NCI-H1417 (cell line): ENCODE results near the gene MAGEB18.

Experiments used
- DNase-seq, 3 experiments: peaks; one replicate each; lab custom pipeline; 2025; lab: John Stamatoyannopoulos, UW

MAGEB18 gene

DNA sequence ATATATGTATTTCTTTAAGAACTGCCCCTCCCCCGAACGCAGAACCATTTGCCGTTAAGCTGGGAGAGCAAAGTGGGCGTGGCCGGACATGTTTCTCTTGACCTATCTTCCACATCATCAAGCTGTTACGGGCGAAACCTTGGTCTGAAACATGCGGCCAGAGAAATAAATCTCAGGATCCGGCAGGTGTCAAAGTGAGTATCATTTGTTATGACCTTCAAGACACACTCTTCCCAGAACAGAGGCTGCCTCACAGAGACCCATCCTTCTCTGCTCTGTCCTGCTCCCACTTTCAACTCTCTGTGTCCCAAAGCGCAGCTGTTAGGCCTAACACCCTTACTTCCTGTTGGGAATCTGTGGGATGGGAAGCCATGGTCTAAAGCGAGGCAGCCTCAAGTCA is at the start of gene MAGEB18:
Gene MAGEB18, plus strand, starts transcription at position 70 of the 400 bp plus-strand sequence. CDS start 643 bp downstream, outside the sequence.
- no peak for DNase-seq

- DNase-seq = no peak
Observed at GRCh38 chrX:26100421-26100920, 37.7 kb upstream of the MAGEB18 start.

DNA sequence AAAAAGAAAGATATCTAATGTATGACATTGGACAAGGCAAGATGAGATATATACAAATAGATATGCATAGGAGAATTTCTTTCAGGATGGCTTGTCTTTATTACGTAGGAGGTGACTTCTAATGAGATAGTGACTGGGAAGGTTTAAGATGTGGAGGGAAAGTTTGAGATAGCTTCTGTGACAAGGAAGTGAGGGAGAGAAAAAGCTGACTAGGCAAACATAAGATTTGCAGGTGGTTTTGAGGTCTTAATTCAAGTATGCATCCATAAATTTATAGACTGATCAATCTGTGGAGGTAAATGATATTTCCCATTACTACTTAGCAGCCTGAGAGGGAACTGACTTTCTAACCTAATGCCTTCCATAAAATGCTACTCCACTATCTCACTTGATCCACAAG is 29.0 kb upstream of the MAGEB18 start:
- no peak for DNase-seq

- DNase-seq = no peak
Observed at GRCh38 chrX:26146024-26146423, 7.9 kb downstream of the MAGEB18 start.

GRCh38 chrX:26160301-26160700 is 22.2 kb downstream of the MAGEB18 start, which contains the start of gene MAGEB6B:
Gene MAGEB6B, plus strand, starts transcription at chrX:26160601. Its CDS starts 0 bp downstream, at chrX:26160601.
- no peak for DNase-seq
